Measurements from ENCODE around the gene SCN8A. TPM values are rescaled to one million over a fixed set of nuclear protein-coding genes. Genes with fewer than 3 reads are reported as not detected.

Gene SCN8A
- 0.89 to 2.3 TPM (median 1.8 TPM) in 5 replicates for total RNA-seq (2022; extraction: Qiagen RNA extraction; ENCODE audit: low read depth)

DNA sequence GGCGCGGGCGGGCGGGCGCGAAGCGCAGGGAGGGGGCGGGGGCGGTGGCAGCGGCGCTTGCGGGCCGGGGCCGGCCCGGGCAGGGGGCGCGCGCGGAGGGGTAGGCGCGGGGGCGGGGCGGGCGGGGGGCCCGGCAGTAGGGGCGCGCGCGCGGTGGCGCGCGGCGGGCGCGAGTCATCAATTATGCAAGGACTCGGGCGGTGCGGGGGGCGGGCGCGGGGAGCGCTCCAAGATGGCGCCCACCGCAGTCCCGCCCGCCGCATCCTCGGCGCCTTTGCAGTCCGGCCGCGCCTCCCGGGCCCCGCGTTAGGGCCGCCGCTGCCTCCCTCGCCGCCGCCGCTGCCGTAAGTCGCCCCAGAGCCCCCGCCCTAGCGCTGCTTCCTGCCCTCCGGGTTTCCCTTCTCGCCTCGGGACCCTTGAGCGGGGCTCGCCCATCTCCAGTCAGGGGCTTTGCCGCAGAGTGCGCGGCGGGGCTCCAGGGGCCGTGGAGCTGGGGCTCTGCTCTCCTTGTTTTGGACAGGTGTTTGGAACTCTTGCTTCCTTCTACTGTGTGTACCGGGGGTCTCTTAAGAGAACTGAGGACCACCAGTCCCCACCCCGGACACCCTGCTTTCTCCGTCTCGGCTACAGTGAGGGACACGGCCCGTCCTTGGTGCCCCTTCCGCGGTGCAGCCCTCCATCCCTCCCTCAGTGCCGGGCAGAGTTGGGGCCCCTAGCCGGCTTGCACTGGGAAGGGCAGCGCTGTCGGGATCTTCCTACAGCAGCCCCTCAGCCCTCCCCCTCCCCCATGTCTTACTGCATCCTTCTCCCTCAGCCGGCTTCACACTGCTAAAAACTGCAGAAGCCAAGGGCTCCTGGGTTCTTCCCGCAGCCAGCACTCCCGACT is at the start of gene SCN8A:
Gene SCN8A (plus strand): TSS at position 218 of the 886 bp plus-strand sequence. CDS start 71,585 bp downstream, outside the sequence.

GRCh38 chr12:51848326-51848727 is 257.3 kb downstream of the SCN8A start, which contains the start of gene FIGNL2:
Gene FIGNL2, minus strand, starts transcription at chr12:51848718. Its CDS starts 26,305 bp downstream, at chr12:51822413.

Other genes with a start within 250 kb of the SCN8A start
- not detected in 5 replicates for gene CELA1, start 244.6 kb upstream of the SCN8A start, total RNA-seq (2022; extraction: Qiagen RNA extraction; ENCODE audit: low read depth)
- gene GALNT6, start 199.8 kb upstream of the SCN8A start, total RNA-seq (2022; extraction: Qiagen RNA extraction; ENCODE audit: low read depth) = 2.6 to 4.3 TPM (median 4.0 TPM) in 5 replicates
- 1.0 to 1.6 TPM (median 1.3 TPM) in 5 replicates for gene SLC4A8, start 166.4 kb upstream of the SCN8A start, total RNA-seq (2022; extraction: Qiagen RNA extraction; ENCODE audit: low read depth)